ENCODE results near the gene MRPL45. TPM values are rescaled to one million over a fixed set of nuclear protein-coding genes. Genes with fewer than 3 reads are reported as not detected.

The MRPL45 gene
- total and polyA plus RNA-seq, 2 donors (not counting 1 experiment from before 2014, with no cell fraction given): 13.1 to 17.6 TPM

- no peaks in the 10 kb centered on the region for H3K9me3 ChIP-seq (ENCODE audit: control extremely low read depth in 1 of 3, control insufficient read depth in 2 of 3, insufficient read depth in 1 of 3, low read length in 2 of 3)
- ChIA-PET POLR2A (no interaction called here), CTCF (interaction anchor here (1.5 to 11.6 kb wide), 2 partner anchors 62 to 313 kb away, joined by 5 to 323 read pairs; no protein-coding TSS in a partner anchor)
- ATAC-seq (ENCODE audit: low read depth): no peak
- DNase-seq: no peak
- no peak overlapping the region for H3K4me3 Mint-ChIP-seq
- H3K4me3 ChIP-seq (ENCODE audit: control extremely low read depth in 1 of 5, extremely low read depth in 1 of 5, insufficient read depth in 1 of 5, low read depth in 2 of 5, low read length in 4 of 5): no peak overlapping the region
- no peak overlapping the region for H3K9ac ChIP-seq (ENCODE audit: low read length)
- 93% methylated on average over 4 of the region's 7 CpGs for WGBS (ENCODE audit: insufficient coverage)
- H3K27ac Mint-ChIP-seq: no peak overlapping the region
- H3K79me2 ChIP-seq (ENCODE audit: control insufficient read depth, insufficient read depth, low read length): peaks cover 42% of the 10 kb centered on the region
- intact Hi-C loops (cut with micrococcal nuclease): loop anchor here (5.0 kb wide), 2 partner anchors 798 to 1407 kb away; partner anchors contain the start of genes AATF and PLXDC1
- H3K4me1 ChIP-seq (ENCODE audit: control insufficient read depth in 2 of 2, insufficient read depth in 2 of 2, low read length in 2 of 2): peaks cover 11 to 16% of the 10 kb centered on the region in 2 donors
- no peak overlapping the region for H3K4me2 ChIP-seq (replicated peaks; ENCODE audit: low read depth, low read length, poor library complexity, severe bottlenecking)
- peaks cover 30% of the 10 kb centered on the region for H3K4me1 Mint-ChIP-seq
- TF ChIP-seq CTCF (IDR thresholded peaks at IDR 0.05) (no peak), EZH2 (IDR thresholded peaks at IDR 0.05; ENCODE audit: borderline replicate concordance, insufficient read depth, low read depth, low read length, poor library complexity, severe bottlenecking) (no peak)
- no peak overlapping the region for H2AFZ ChIP-seq (ENCODE audit: insufficient read depth, low read depth, low read length, poor library complexity, severe bottlenecking)
- H3K36me3 ChIP-seq (replicated peaks in 1 of 2; ENCODE audit: control extremely low read depth in 1 of 2, control insufficient read depth in 1 of 2, extremely low read depth in 1 of 2, insufficient read depth in 2 of 2, low read length in 1 of 2): no peaks in the 10 kb centered on the region
- H3K9me3 Mint-ChIP-seq (ENCODE audit: insufficient read depth): no peaks in the 10 kb centered on the region
- H3K27me3 ChIP-seq (replicated peaks in 1 of 4; ENCODE audit: control extremely low read depth in 1 of 4, control insufficient read depth in 3 of 4, insufficient read depth in 4 of 4, low read length in 3 of 4): no peaks in the 10 kb centered on the region
- no peak overlapping the region for H3K27ac ChIP-seq (ENCODE audit: low read length in 2 of 2)
- no peaks in the 10 kb centered on the region for H3K27me3 Mint-ChIP-seq
- H4K20me1 ChIP-seq (ENCODE audit: control insufficient read depth, insufficient read depth, low read length, poor library complexity, severe bottlenecking): peaks cover 12% of the 10 kb centered on the region
Measured at GRCh38 chr17:38354466-38354865, 57.5 kb downstream of the MRPL45 start.

- no peak for ATAC-seq (ENCODE audit: low read depth)
- H3K27ac Mint-ChIP-seq: no peak overlapping the region
- CTCF ChIA-PET: interaction anchor here (1.1 to 11.6 kb wide), 3 partner anchors 11 to 312 kb away, joined by 3 to 323 read pairs (median 5); partner anchors contain the start of gene GPR179
- Histone ChIP-seq H3K27ac (ENCODE audit: low read length in 2 of 2) (no peak overlapping the region), H2AFZ (ENCODE audit: insufficient read depth, low read depth, low read length, poor library complexity, severe bottlenecking) (no peak overlapping the region), H4K20me1 (ENCODE audit: control insufficient read depth, insufficient read depth, low read length, poor library complexity, severe bottlenecking) (peaks cover 12% of the 10 kb centered on the region), H3K36me3 (replicated peaks in 1 of 2; ENCODE audit: control extremely low read depth in 1 of 2, control insufficient read depth in 1 of 2, extremely low read depth in 1 of 2, insufficient read depth in 2 of 2, low read length in 1 of 2) (no peaks in the 10 kb centered on the region), H3K9me3 (ENCODE audit: control extremely low read depth in 1 of 3, control insufficient read depth in 2 of 3, insufficient read depth in 1 of 3, low read length in 2 of 3) (no peaks in the 10 kb centered on the region), H3K4me2 (replicated peaks; ENCODE audit: low read depth, low read length, poor library complexity, severe bottlenecking) (no peak overlapping the region), H3K79me2 (ENCODE audit: control insufficient read depth, insufficient read depth, low read length) (peaks cover 42% of the 10 kb centered on the region), H3K4me1 (ENCODE audit: control insufficient read depth in 2 of 2, insufficient read depth in 2 of 2, low read length in 2 of 2) (peaks cover 11 to 16% of the 10 kb centered on the region in 2 donors), H3K4me3 (ENCODE audit: control extremely low read depth in 1 of 5, extremely low read depth in 1 of 5, insufficient read depth in 1 of 5, low read depth in 2 of 5, low read length in 4 of 5) (no peak overlapping the region), H3K27me3 (replicated peaks in 1 of 4; ENCODE audit: control extremely low read depth in 1 of 4, control insufficient read depth in 3 of 4, insufficient read depth in 4 of 4, low read length in 3 of 4) (no peaks in the 10 kb centered on the region), H3K9ac (ENCODE audit: low read length) (no peak overlapping the region)
- no peak for DNase-seq
- H3K4me3 Mint-ChIP-seq: no peak overlapping the region
- intact Hi-C loops (cut with micrococcal nuclease): no loop called here
- no peaks in the 10 kb centered on the region for H3K27me3 Mint-ChIP-seq
- H3K4me1 Mint-ChIP-seq: peaks cover 30% of the 10 kb centered on the region
- no peaks in the 10 kb centered on the region for H3K9me3 Mint-ChIP-seq (ENCODE audit: insufficient read depth)
- POLR2A ChIA-PET: interaction anchor here (0.7 kb wide), 1 partner anchor 98 kb away, joined by 3 read pairs; no protein-coding TSS in a partner anchor
- TF ChIP-seq EZH2 (IDR thresholded peaks at IDR 0.05; ENCODE audit: borderline replicate concordance, insufficient read depth, low read depth, low read length, poor library complexity, severe bottlenecking): no peak
- TF ChIP-seq CTCF (IDR thresholded peaks at IDR 0.05): no peak
- 94% methylated on average over 3 of the region's 4 CpGs for WGBS (ENCODE audit: insufficient coverage)
Measured at GRCh38 chr17:38355251-38355650, 58.3 kb downstream of the MRPL45 start.

Data from B cell (primary cell).